Measurements from ENCODE around the gene ORM1.

Gene ORM1

GRCh38 chr9:114375386-114376175 is 52.7 kb downstream of the ORM1 start:
- in situ Hi-C loops (cut with MboI; ENCODE audit: low sequenced_read_pairs): no loop called here
